ENCODE measurements around the gene DSP.

DNA sequence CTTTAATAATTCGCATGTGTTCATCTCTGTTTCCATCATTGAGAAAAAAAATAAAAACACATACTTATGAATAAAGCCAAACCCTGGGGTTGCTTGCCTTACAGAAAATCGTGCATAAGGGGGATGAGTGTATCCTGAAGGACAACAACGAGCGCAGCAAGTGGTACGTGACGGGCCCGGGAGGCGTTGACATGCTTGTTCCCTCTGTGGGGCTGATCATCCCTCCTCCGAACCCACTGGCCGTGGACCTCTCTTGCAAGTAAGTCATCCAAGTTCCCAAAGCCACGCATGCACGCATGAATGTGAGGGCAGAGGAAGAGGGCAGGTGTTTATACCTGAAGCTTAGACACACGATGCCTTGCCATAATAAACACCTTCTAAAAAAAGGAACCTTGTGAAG is 27.6 kb downstream of the DSP start:
- TF ChIP-seq, protein P1, sequence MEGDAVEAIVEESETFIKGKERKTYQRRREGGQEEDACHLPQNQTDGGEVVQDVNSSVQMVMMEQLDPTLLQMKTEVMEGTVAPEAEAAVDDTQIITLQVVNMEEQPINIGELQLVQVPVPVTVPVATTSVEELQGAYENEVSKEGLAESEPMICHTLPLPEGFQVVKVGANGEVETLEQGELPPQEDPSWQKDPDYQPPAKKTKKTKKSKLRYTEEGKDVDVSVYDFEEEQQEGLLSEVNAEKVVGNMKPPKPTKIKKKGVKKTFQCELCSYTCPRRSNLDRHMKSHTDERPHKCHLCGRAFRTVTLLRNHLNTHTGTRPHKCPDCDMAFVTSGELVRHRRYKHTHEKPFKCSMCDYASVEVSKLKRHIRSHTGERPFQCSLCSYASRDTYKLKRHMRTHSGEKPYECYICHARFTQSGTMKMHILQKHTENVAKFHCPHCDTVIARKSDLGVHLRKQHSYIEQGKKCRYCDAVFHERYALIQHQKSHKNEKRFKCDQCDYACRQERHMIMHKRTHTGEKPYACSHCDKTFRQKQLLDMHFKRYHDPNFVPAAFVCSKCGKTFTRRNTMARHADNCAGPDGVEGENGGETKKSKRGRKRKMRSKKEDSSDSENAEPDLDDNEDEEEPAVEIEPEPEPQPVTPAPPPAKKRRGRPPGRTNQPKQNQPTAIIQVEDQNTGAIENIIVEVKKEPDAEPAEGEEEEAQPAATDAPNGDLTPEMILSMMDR (IDR thresholded peaks at IDR 0.05; ENCODE audit: poor library complexity): no peak
- no peak for TF ChIP-seq EZH2 (IDR thresholded peaks at IDR 0.05; ENCODE audit: borderline replicate concordance)
- no peak for TF ChIP-seq EZH2phosphoT487 (IDR thresholded peaks at IDR 0.05; ENCODE audit: low read depth, severe bottlenecking, unreplicated experiment)

Data from hepatocyte (in vitro differentiated cells).